ENCODE results near the gene GNPNAT1.
"Not testable (repeated sequence)": the region's sequence is repeated elsewhere in the genome, so short reads cannot be mapped to it uniquely, and the experiment has no call there.

GNPNAT1 gene

DNA sequence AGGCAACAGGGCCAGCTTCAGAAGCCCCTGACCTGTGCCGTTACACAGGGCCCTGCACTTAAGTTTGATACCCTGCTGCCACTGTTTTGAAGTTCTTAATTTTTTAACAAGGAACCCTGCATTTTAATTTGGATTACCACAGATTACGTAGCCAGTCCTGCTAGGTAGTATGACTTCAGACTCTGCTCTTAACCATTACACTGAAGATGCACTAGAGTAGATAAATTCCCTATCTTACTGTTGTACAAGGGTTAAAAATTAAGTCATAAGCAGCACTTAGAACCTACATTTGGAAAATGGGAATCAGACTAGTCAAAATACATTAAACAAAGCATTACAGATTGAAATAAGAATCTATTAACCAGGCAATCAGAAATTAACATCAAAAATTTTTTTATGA lies 2.3 kb downstream of the GNPNAT1 start:
- no peak for DNase-seq

DNA sequence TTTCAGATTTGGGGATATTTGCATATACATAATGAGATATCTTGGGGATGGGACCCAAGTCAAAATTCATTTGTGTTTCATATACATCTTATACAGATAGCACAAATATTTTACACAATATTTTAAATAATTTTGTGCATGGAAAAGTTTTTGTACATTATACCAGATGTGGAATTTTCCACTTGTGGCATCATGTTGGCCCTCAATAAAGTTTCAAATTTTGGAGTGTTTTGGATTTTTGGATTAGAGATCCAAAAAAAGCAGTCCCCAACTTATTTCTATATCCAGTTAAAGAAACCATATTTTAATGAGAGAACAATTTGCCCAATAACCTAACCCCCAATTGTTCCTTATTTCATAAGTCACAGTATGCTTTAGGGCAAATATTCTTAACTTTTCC lies 4.5 kb downstream of the GNPNAT1 start:
- no peak for DNase-seq

DNA sequence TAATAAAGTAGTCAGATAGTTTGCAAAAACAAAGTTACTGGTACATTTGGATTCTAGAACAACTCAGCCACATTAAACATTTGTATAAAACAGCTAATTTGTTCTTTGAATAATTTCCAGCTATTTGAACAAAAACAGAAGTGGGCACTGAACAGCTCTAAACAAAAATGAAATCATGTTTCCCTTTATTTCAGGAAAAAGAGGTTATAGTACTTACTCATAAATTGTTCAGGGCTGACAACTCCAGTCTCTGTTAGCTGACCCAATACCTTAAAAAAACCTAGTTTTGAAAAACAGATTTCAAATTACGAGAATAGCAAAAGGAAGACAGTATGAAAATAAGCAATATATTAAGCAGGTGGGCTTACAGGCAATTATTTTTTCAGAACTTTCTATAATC lies 8.2 kb downstream of the GNPNAT1 start:
- DNase-seq: peak; percentile 49

DNA sequence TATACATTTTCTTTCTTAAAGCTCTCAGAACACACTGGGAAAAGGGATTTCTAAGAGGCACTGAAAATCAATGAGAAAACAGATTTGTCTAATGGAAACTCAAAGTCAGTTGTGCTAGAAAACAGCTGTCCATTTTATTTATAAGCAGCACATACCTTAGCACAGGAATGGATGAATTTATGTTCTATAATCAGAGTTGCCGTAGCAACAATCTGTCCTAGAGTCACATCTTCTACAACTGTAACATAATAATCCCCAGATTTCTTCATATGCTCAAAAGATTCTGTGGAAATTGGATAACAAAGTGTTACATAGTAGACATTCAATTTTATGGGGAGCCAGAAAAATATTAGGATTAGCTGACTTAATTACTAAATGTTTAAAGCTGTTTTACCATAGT lies 9.8 kb downstream of the GNPNAT1 start:
- DNase-seq: no peak

DNA sequence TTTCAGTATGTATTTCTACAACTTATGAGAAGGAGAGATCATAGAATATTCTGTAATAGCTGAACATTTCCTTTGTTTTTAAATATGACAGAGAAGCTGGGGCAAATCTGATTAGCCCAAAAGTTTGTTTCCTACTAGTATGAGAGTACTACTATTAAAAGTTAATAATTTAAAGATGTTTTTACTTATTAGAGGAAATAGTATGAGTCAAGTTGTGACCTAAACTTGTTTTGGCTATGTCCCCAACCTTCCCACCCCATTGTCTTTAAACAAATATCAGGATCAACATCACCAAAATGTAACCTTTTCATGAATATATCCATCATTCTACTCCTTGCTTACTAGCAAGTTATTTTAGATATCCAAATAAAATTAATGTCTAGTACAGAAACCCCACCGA lies 10.5 kb downstream of the GNPNAT1 start:
- no peak for DNase-seq

DNA sequence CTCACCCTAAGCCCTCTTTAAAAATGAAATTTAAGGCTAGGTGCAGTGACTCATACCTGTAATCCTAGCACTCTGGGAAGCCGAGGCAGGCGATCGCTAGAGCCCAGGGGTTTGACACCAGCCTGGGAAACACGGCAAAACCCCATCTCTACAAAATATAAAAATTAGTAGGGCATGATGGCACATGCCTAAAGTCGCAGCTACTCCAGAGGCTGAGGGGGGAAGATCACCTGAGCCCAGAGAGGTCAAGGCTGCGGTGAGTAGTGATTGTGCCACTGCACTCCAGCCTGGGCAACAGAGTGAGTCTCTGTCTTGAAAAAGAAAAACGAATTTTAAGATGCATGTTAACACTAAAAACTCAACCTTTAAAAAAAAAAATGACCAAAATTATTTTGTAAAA lies 12.7 kb downstream of the GNPNAT1 start:
- no peak for DNase-seq

DNA sequence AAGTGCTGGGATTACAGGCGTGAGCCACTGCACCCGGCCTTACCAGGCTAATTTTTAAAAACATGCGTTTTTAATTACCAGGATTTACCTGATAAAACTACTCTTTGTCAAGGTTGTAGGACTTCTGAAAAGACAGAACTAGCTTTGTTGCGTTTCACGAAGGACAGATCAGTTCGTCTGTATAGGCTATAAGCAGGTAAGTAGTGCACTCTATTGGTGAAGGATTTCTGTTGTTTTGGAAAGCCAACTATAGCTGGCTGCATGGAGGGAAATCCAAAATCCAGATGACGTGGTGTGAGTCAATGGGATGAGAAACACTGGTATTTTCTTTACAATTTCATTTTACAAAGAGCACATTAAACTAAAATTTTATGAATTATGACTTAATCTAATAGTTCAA lies 14.6 kb downstream of the GNPNAT1 start:
- DNase-seq: no peak

DNA sequence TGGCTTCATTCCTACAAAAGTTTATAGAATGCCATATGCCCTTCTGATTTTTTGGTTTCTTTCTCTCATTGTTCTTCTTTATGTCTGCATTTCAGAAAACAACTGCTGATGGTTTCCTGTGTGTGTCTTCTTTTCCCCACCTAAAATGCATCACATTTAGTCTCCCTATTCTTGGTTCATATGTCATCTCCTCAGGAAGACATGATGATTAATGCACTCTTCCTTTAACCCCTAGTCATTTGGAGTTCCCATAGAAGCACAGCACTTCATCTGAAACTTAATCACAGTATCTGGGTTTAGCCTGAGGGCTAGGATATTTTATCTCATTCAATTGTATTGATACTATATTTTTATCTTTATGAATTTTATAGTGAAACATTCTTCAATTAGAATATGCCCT lies 21.5 kb downstream of the GNPNAT1 start:
- peak; percentile 6 for DNase-seq

DNA sequence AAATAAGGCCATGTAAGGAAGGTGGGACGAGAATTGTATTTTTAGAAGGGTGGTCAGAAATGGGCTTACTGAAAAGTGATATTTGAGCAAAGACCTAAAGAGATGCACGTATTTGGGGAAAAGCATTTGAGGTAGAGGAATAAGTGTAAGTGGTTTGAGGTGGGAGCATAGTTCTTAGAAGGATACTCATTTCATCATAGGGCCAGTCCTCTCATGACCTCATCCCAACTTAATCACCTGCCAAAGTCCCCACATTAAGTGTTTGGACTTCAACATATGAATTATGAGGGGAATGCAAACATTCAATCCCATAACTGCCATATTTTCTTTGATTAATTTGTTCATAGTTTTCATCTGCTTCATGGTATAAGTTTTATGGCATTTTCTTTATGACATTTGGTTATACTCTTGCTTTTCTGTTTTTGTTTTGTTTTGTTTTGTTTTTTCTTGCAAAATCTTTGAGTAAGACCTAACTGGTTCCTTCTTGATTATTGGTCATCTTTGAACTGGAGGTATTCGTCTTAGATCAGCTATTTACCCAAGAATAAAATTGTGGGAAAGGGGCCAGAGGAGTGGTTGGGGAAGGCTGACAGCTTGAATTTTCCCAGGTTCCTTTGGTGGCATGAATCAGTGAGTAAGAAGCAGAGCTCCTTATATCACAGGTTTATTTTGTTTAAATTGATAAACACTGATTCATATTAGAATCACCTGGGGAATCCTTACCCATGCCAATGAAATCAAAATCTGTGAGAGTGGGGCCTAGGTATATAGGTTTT lies 24.2 kb downstream of the GNPNAT1 start:
- no peak for DNase-seq

DNA sequence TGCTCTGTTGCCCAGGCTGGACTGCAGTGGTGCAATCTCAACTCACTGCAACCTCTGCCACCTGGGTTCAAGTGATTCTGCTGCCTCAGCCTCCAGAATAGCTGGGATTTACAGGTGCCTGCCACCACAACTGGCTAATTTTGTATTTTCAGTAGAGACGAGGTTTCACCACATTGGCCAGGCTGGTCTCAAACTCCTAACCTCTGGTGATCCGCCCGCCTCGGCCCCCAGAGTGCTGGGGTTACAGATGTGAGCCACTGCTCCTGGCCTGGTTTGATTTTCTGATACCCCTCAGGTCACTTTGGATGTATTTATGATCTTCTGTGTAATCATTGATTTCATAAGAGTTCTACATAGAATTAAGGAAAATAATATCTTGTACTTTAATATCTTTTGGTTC lies 28.5 kb downstream of the GNPNAT1 start:
- DNase-seq: not testable (repeated sequence)

DNA sequence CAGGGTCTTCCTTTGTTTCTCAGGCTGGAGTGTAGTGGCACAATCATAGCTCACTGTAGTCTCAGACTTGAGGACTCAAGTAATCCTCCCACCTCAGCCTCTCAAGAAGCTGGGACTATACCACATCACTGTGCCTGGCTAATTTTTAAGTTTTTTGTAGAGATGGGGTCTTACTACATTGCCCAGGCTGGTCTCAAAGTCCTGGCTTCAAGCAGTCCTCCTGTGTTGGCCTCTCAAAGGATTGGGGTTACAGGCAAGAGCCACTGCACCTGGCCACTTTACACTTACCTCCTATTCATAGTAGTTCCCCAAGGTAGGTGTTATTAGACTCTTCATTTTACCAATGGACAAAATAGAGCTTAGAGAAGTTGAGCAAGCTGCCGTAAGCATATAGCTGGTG lies 32.3 kb downstream of the GNPNAT1 start:
- DNase-seq: no peak

DNA sequence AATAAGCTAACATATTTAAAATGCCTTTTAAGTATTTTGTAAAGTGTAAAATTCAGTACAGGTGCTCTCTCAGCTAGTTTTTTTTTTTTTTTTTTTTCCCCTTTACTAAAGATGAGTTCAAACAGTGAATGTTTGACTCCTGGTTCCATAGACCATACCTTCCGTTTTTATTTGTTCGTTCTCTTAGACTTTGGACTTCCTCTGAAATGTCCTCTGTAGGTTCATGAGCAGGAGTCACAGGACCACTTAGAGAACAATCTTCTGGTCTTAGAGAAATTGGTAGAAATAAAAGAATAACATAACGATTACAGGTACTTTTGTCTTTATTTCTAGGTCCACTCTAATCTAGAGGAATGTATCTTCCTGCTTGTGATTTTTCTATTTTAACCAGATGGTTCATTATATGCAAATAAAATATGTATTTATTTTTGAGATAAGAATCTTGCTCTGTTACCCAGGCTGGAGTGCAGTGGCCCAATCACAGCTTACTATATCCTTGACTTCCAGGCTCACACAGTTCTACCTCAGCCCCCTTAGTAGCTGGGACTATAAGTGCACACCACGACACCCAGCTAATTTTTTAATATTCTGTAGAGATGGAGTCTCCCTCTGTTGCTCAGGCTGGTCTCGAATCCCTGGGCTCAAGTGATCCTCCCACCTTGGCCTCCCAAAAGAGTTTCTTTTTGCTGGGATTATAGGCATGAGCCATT lies 35.6 kb downstream of the GNPNAT1 start:
- DNase-seq: no peak

DNA sequence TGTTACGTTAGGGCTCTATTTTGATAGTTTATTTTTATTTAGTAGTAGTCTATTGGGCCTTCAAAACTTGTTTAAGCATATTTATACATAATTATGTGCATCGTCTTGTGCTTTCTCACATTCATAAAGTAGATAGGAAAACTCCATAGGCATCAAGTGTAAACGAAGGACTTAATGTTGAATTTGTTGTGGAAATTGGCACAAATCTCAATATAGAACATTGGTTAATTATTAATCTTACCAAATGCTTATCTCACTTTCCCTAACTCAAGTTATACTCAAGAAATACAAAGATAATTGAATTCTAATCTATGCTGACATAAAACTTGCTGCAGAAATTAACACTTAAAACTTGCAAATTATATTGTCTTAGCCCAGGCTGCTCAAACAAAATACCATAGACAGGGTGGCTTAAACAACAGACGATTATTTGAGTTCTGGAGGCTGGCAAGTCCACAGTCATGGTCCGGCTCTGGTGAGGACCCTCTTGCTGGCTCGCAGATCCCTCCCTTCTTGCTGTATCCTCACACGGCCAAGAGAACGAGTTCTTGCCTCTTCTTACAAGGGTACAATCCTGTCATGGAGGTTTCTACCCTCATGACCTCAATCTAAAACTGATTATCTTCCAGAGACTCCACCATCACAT lies 42.6 kb downstream of the GNPNAT1 start:
- no peak for DNase-seq

DNA sequence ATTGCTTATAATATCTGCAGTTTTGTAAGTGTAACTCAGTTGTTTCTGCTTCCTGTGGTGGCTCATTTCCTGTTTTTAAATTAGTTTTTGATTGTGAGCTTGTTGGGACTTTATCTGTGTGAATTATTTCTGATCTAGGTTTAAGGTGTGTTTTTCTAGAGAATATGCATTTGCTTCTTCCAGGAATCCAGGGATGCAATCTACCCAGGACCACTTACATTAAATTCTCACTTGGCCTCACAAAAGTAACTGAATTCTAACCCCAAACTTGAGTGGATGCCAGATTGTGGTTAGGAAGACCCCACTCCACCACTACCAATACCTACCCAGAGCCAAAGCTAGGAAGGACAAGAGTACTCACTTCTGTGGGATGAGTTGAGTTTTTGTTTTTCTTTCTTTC lies 49.5 kb downstream of the GNPNAT1 start:
- DNase-seq: peak; percentile 5

DNA sequence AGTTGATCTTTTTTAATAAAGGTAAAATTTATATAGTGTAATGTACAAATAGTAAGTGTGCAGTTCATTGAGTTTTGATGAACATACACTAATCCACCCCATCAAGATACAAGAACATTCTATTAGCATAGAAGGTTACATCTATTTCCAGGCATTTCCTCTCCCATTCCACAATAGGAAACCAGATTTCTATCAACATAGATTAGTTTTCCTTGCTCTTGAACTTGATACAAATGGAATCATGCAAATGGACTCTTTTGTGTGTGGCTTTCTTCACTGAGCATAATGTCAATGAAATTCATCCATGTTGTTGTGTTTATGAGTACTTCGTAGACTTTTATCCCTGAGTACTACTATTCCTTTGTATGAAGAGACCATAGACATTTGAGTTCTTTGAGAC lies 50.7 kb downstream of the GNPNAT1 start:
- DNase-seq: no peak

DNA sequence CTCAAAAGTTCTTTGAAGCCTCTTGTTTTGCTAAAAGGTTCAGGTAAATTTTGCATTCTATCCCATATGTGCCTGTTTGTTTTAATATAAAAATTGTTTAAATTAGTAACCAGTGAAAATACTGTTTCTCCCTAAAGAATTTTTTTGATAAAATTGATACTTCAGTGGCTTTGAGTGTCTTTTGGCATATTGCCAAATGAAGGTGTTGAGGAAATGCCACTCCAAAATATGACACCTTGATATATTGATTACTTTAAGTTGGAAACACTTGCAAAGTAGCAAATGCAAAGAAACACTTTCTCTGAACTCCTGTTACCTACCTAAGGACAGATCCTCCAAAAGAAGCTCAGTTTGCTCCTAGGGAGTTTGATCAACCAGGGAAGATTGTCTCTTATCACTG lies 53.0 kb downstream of the GNPNAT1 start:
- DNase-seq: no peak

DNA sequence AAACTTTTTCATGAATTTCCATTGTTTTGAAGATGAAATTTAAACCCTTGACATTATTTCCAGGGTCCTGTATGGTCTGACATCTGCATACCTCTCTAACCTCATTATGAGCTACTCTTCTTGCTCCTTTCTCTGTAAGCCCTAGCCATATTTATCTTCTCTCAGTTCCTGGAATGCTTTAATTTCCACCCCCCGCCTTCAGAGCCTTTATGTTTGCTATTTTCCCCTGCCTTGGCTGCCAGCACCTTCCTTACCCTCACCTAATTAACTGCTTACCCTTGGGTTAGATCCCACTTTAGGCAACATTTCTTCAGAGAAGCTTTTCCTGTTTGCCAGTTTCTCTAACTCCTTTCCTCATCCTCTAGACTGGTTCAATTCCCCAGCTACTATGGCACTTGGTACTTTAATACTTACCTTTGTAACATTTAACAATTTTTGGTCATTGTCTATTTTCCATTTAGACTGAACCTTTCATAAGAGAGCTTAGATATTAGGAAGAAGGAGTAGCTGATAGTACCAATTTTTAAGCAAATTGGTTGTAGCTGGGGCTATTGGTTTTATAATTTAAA lies 55.4 kb downstream of the GNPNAT1 start:
- no peak for DNase-seq

DNA sequence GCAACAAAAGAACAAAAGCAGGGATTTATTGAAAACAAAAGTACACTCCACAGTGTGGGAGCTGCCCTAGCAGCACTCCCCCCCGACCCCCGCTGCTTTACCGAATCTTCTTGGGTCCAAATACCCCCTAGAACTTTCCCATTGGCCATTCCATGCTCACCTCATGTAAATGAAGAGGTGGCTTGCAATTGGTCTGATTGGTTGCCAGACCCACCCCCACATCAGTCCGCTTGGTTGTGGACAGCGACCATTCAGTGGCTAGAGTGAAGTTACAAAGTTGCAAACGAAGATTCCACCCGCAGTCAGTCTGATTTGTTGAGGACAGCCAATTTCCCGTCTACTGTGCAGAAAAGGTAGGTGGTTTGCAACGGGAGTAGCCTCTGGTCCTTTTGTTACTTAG lies 57.6 kb downstream of the GNPNAT1 start:
- no peak for DNase-seq

DNA sequence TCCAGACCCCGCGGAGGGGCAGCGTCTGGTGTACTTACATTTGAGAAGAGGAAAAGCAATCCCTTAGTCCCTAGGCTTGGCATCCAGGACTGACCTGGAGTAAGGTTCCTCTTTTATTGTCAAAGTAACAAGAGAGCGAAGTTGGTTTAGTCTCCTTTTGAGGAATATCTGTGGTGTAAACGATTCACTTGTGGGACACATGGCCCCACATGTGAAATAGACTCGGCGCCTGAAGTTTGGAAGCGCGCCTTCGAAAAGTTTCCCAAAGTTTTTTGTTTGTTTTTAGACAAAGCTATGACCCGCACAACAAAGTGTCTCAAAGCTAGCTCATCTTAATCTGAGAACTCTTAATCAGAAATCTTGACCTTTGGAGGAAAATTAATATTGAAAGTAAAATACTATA lies 60.7 kb downstream of the GNPNAT1 start:
- peak; percentile 36 for DNase-seq

DNA sequence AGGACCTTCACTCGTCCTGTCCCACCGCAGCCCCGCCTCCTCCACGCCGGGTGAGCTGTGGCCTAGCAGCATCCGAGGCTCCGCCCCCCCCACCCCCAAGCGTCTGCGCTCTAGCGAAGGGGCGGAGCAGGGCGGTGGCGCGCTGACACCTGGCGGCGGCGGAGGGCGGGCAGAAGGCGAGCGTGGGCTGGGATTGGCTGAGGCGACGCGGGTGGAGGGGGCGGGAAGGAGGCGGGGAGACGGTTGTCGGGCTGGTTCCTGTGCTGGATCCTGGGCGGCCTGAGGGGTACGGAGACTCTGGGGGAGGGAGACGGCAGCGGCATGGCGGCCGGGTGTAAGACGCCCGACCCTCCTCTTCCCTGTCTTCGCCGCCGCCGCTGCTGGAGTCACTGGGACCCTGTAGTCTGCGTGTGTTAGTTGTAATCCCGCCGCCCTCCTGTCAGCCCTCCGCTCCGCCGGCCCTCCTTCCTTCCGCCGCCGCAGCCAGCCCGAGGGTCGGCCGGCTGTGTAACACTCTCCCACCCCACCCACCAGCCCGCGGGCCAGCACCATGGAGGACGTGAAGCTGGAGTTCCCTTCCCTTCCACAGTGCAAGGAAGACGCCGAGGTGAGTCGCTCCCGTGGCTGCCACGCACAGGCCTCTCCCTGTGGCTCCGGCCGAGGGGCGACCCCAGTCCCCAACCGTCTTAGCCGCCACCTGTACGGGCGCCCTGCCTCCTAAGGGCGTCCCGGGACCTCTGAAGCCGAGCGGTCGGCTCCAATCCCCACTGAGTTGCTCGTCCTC lies 61.3 kb downstream of the GNPNAT1 start, which contains the start of gene STYX:
STYX (plus strand) TSS at position 242 of the 784 bp plus-strand sequence; CDS start at position 551, 309 bp downstream.
- peak; percentile 99 for DNase-seq

DNA sequence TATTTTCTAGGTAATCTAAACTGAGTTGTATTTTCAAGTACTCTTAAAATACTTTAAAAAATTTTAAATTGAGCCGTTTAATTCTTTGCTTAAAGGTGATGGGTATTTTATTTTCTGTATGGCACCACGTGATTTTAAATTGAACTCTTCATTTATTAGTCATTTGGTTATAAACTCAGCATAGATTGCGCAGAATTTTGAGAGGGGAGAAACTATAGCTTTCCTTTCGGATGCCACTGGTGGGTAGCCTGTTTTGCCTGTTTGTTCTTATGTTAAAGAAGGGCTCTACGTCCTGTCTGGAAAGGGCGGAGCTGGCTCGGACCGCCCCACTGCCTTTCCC lies 61.9 kb downstream of the GNPNAT1 start:
- DNase-seq: no peak

DNA sequence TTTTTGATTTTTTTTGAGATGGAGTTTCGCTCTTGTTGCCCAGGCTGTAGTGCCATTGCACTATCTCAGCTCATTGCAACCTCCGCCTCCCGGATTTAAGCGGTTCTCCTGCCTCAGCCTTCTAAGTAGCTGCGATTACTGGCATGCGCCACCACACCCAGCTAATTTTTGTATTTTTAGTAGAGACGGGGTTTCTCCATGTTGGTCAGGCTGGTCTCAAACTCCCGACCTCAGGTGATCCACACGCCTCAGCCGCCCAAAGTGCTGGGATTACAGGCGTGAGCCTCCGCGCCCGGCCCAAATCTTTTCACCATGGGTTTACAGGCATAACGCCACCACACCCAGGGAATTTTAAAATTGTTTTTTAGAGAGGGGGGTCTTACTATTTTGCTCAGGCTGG lies 62.4 kb downstream of the GNPNAT1 start:
- DNase-seq: not testable (repeated sequence)

DNA sequence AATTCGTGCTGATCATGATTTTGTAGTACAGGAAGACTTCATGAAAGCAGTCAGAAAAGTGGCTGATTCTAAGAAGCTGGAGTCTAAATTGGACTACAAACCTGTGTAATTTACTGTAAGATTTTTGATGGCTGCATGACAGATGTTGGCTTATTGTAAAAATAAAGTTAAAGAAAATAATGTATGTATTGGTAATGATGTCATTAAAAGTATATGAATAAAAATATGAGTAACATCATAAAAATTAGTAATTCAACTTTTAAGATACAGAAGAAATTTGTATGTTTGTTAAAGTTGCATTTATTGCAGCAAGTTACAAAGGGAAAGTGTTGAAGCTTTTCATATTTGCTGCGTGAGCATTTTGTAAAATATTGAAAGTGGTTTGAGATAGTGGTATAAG lies 63.9 kb downstream of the GNPNAT1 start:
- DNase-seq: not testable (repeated sequence)

Data from suppressor macrophage treated with lipopolysaccharide for 4 hours (primary cell).